Gastrocnemius medialis (tissue), 4 donors: ENCODE data around the gene PPM1G. TPM values are rescaled to one million over a fixed set of nuclear protein-coding genes. Genes with fewer than 3 reads are reported as not detected.

Experiments
- ATAC-seq, 2 donors: fragments of 150-250 bp; one replicate each; pipeline ENCODE4 v1.9.1; 2016
- DNase-seq, 2 donors: peaks; one replicate each; pipeline ENCODE4 v3.0.0-alpha.2; 2019
- H3K27ac ChIP-seq, 4 donors: fragments of 200-600 bp; sonication (generic); 1 replicate in 1 of 4; 2 replicates in 3 of 4; pipeline ENCODE4 v1.5.1; 2016 to 2018; ENCODE audit warnings: mild to moderate bottlenecking in 2 of 4, moderate library complexity in 1 of 4
- H3K27me3 ChIP-seq, 3 donors: fragments of 200-600 bp; sonication (generic) in 2 of 3; 1 replicate in 1 of 3; 2 replicates in 2 of 3; pipeline versions ENCODE4 v1.5.1 to v1.6.0; 2016 to 2019; ENCODE audit warnings: mild to moderate bottlenecking in 1 of 3, moderate library complexity in 1 of 3
- H3K36me3 ChIP-seq, 2 donors: fragments of 200-600 bp; sonication (generic) in 1 of 2; one replicate each; pipeline ENCODE4 v1.5.1; 2017 to 2018
- H3K4me1 ChIP-seq, 2 donors: fragments of 200-600 bp; sonication (generic) in 1 of 2; one replicate each; pipeline ENCODE4 v1.5.1; 2016 to 2017; ENCODE audit warnings: mild to moderate bottlenecking in 2 of 2
- H3K4me3 ChIP-seq, 4 donors: fragments of 200-600 bp; sonication (generic) in 3 of 4; 1 replicate in 1 of 4; 2 replicates in 3 of 4; pipeline ENCODE4 v1.5.1; 2016 to 2019; ENCODE audit warnings: mild to moderate bottlenecking in 2 of 4
- H3K9me3 ChIP-seq, 3 donors: fragments of 200-600 bp; sonication (generic) in 2 of 3; 1 replicate in 1 of 3; 2 replicates in 2 of 3; pipeline ENCODE4 v1.5.1; 2016 to 2019
- CTCF ChIP-seq, 5 experiments: fragments of 450-650 bp in 3 of 5; fragments of 200-600 bp in 2 of 5; sonication (generic) in 2 of 5; IDR thresholded peaks in 4 of 5; conservative IDR thresholded peaks in 1 of 5; 1 replicate in 4 of 5; 2 replicates in 1 of 5; pipeline ENCODE4 v1.5.1; 2016 to 2019; ENCODE audit warnings: antibody characterized with exemption in 5 of 5, mild to moderate bottlenecking in 3 of 5, moderate library complexity in 3 of 5
- POLR2A ChIP-seq, 2 donors: fragments of 450-650 bp; IDR thresholded peaks; one replicate each; pipeline ENCODE4 v1.6.1; 2017; ENCODE audit warnings: antibody characterized with exemption in 2 of 2, mild to moderate bottlenecking in 2 of 2, moderate library complexity in 2 of 2
- in situ Hi-C, 4 donors: fragments of 200-750 bp; cut with MboI; loops; one replicate each; pipeline versions ENCODE4 v1.15.0 to v1.8.0; 2017; ENCODE audit warnings: low sequenced_read_pairs in 4 of 4
- intact Hi-C: fragments of 100-400 bp; cut with DNase I; formaldehyde crosslinking; loops from one replicate; pipeline ENCODE4 v1.15.1; 2023; ENCODE audit warnings: low total_unique reads
- total RNA-seq, 4 donors: library from RNA; depleted of rRNA; stranded (reverse); fragments of >200 nt; gene quantifications; one replicate each; pipeline versions ENCODE4 v1.1.0 to v1.2.3, GENCODE V29; 2016

The PPM1G gene
- total RNA-seq, 4 donors from 2014 or later: 47.2 to 111 (median 92.2) TPM

DNA sequence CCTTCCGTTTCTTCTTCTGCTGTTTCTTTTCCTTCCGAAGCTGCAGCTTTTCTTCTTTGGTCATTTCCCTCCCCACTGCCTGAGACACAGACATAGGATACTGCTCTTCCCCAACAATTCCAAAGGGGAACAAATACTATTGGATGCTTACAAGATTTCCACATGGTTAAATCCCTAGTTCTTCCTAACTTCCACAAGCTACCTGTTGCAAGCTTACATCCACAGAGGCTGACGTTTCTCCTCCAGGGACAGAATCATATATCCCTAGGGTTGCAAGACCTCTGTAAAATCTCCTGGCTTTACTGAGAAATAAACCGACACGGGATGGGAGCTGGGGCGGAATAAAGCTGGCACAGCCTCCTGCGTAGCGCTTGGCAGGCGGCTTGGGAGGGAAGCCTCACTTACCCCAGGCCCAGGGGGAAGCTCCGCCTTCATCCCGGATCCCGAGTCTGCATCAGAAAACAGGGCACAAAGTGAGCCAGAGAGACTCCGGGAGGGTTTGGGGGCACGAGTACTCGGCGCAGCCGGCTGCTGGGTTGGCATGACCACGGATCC, 39.8 kb downstream of the PPM1G start:
- H3K9me3 ChIP-seq: no peaks in the 10 kb centered on the region
- H3K27me3 ChIP-seq: no peaks in the 10 kb centered on the region
- H3K27ac ChIP-seq: peak overlapping the region; percentile 94 to 98 (median 96)
- H3K4me1 ChIP-seq: peaks cover 28 to 35% of the 10 kb centered on the region in 2 donors
- TF ChIP-seq CTCF (IDR thresholded peaks at IDR 0.05 in 4 of 5, conservative IDR thresholded peaks at IDR 0.05 in 1 of 5) (no peak), POLR2A (IDR thresholded peaks at IDR 0.05) (no peak)
- in situ Hi-C loops (no loop called here), intact Hi-C loops (loop anchor here (1.0 to 10.0 kb wide), 4 partner anchors 11 to 285 kb away; partner anchors contain the start of genes KHK and ZNF513)
- peak overlapping the region; percentile 96 to 100 (median 98) for H3K4me3 ChIP-seq
- peaks cover 3 to 66% of the 10 kb centered on the region in 2 donors for H3K36me3 ChIP-seq
- DNase-seq (peak in 1 of 2 donors; percentile 57), ATAC-seq (peak; percentile 24 to 40)

GRCh38 chr2:27363933-27364332, 45.5 kb downstream of the PPM1G start:
- H3K9me3 ChIP-seq: no peaks in the 10 kb centered on the region
- H3K36me3 ChIP-seq: peaks cover 3 to 50% of the 10 kb centered on the region in 2 donors
- no peak for ATAC-seq
- in situ Hi-C loops (no loop called here), intact Hi-C loops (no loop called here)
- peaks cover 5% of the 10 kb centered on the region in 2 donors for H3K4me1 ChIP-seq
- TF ChIP-seq CTCF (IDR thresholded peaks at IDR 0.05 in 4 of 5, conservative IDR thresholded peaks at IDR 0.05 in 1 of 5) (no peak), POLR2A (IDR thresholded peaks at IDR 0.05) (no peak)
- H3K27me3 ChIP-seq: no peaks in the 10 kb centered on the region
- H3K4me3 ChIP-seq: no peak overlapping the region
- no peak for DNase-seq
- H3K27ac ChIP-seq: no peak overlapping the region

GRCh38 chr2:27362678-27363420, 46.5 kb downstream of the PPM1G start:
- DNase-seq (no peak), ATAC-seq (no peak)
- intact Hi-C loops: no loop called here
- peaks cover 3 to 42% of the 10 kb centered on the region in 2 donors for H3K36me3 ChIP-seq
- H3K4me1 ChIP-seq: peaks cover 6 to 7% of the 10 kb centered on the region in 2 donors
- H3K4me3 ChIP-seq: no peak overlapping the region
- no peaks in the 10 kb centered on the region for H3K27me3 ChIP-seq
- in situ Hi-C loops: no loop called here
- TF ChIP-seq CTCF (IDR thresholded peaks at IDR 0.05 in 4 of 5, conservative IDR thresholded peaks at IDR 0.05 in 1 of 5): no peak
- no peak for TF ChIP-seq POLR2A (IDR thresholded peaks at IDR 0.05)
- no peaks in the 10 kb centered on the region for H3K9me3 ChIP-seq
- no peak overlapping the region for H3K27ac ChIP-seq

GRCh38 chr2:27356382-27357181, 52.8 kb downstream of the PPM1G start, which contains the start of gene GTF3C2:
TSS of gene GTF3C2 (minus strand) at chr2:27356764. CDS start at chr2:27343554, 13,210 bp downstream.
- peak; percentile 50 for TF ChIP-seq POLR2A (IDR thresholded peaks at IDR 0.05)
- peak in 2 of 5 experiments; percentile 26 to 46 for TF ChIP-seq CTCF (IDR thresholded peaks at IDR 0.05 in 4 of 5, conservative IDR thresholded peaks at IDR 0.05 in 1 of 5)
- ATAC-seq: peak; percentile 82 to 88
- Histone ChIP-seq H3K36me3 (no peaks in the 10 kb centered on the region), H3K9me3 (no peaks in the 10 kb centered on the region), H3K27ac (peak within 1 kb of the TSS; percentile 92 to 99 (median 94)), H3K4me3 (peak within 1 kb of the TSS; percentile 69 to 98 (median 93)), H3K27me3 (no peaks in the 10 kb centered on the region), H3K4me1 (peaks cover 42 to 50% of the 10 kb centered on the region in 2 donors)
- intact Hi-C loops: loop anchor here (1.0 to 5.0 kb wide), 5 partner anchors 14 to 144 kb away; partner anchors contain the start of genes ATRAID, EIF2B4, MPV17 and PPM1G
- peak; percentile 90 to 95 for DNase-seq
- in situ Hi-C loops: no loop called here
